Testis (tissue), 2 donors: ENCODE data around the gene EED.

Experiments used
- POLR2A ChIP-seq: fragments of 450-650 bp; IDR thresholded peaks from one replicate; pipeline ENCODE4 v1.6.1; 2017; ENCODE audit warnings: antibody characterized with exemption, mild to moderate bottlenecking, moderate library complexity
- TF ChIP-seq, protein P1 (sequence below), 3 experiments: fragments of 450-650 bp in 2 of 3; fragments of 200-600 bp in 1 of 3; sonication (generic) in 1 of 3; IDR thresholded peaks; one replicate each; pipeline ENCODE4 v1.5.1; 2016 to 2019; ENCODE audit warnings: antibody characterized with exemption in 3 of 3, mild to moderate bottlenecking in 2 of 3, moderate library complexity in 1 of 3

DNA sequence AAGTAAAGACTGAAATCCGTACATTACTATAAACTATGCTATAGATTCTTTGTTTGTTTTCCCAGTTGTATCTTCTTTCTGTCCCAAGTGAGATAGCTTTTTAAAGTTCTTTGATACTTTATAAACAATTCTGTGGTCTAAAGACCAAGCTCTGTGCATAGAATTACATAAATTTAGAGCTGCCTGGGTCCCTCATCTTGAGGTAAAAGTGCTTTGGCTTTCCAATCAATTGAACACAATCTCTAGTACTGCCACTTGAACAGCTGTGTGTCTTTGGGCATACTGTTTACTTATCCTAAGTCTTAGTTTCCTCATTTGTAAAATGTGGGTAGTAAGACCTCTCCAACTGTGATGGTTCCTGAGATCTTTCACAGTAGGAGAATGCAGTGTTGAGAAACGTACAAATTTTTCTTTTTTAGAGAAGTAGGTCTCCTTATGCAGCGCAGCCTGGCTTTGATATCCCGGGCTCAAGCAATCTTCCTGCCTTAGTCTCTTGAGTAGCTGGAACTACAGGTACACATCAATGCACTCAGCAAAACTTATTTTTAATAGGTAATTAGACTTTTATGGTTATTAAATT lies 2.5 kb upstream of the EED start:
- TF ChIP-seq, protein P1, sequence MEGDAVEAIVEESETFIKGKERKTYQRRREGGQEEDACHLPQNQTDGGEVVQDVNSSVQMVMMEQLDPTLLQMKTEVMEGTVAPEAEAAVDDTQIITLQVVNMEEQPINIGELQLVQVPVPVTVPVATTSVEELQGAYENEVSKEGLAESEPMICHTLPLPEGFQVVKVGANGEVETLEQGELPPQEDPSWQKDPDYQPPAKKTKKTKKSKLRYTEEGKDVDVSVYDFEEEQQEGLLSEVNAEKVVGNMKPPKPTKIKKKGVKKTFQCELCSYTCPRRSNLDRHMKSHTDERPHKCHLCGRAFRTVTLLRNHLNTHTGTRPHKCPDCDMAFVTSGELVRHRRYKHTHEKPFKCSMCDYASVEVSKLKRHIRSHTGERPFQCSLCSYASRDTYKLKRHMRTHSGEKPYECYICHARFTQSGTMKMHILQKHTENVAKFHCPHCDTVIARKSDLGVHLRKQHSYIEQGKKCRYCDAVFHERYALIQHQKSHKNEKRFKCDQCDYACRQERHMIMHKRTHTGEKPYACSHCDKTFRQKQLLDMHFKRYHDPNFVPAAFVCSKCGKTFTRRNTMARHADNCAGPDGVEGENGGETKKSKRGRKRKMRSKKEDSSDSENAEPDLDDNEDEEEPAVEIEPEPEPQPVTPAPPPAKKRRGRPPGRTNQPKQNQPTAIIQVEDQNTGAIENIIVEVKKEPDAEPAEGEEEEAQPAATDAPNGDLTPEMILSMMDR (IDR thresholded peaks at IDR 0.05): no peak
- TF ChIP-seq POLR2A: no peak
